Hippocampal formation (tissue), 2 donors: ENCODE data around the gene TBCEL.
"Not testable (repeated sequence)": the region's sequence is repeated elsewhere in the genome, so short reads cannot be mapped to it uniquely, and the experiment has no call there.

Source experiments
- DNase-seq, 2 donors: peaks; one replicate each; lab custom pipeline; 2025; lab: John Stamatoyannopoulos, UW

The TBCEL gene

GRCh38 chr11:121105481-121106195 lies 81.7 kb downstream of the TBCEL start:
- DNase-seq: no peak

GRCh38 chr11:121106812-121107211 lies 82.9 kb downstream of the TBCEL start:
- no peak for DNase-seq

GRCh38 chr11:121108413-121108812 lies 84.5 kb downstream of the TBCEL start:
- DNase-seq: no peak

- DNase-seq: no peak
Measured at GRCh38 chr11:121109471-121109870, 85.6 kb downstream of the TBCEL start.

GRCh38 chr11:121109916-121110586 lies 86.1 kb downstream of the TBCEL start:
- no peak for DNase-seq

- no peak for DNase-seq
Measured at GRCh38 chr11:121110871-121111724, 87.2 kb downstream of the TBCEL start.

GRCh38 chr11:121112498-121113455 lies 88.9 kb downstream of the TBCEL start:
- peak; percentile 20 to 81 for DNase-seq

- no peak for DNase-seq
Measured at GRCh38 chr11:121113611-121114010, 89.7 kb downstream of the TBCEL start.

GRCh38 chr11:121115024-121115423 lies 91.1 kb downstream of the TBCEL start:
- DNase-seq: not testable (repeated sequence)

GRCh38 chr11:121117788-121118187 lies 93.9 kb downstream of the TBCEL start:
- no peak for DNase-seq

GRCh38 chr11:121119440-121119839 lies 95.5 kb downstream of the TBCEL start:
- DNase-seq: no peak

- DNase-seq: no peak
Measured at GRCh38 chr11:121122328-121122727, 98.4 kb downstream of the TBCEL start.

- no peak for DNase-seq
Measured at GRCh38 chr11:121123496-121124069, 99.7 kb downstream of the TBCEL start.

GRCh38 chr11:121127809-121128208 lies 103.9 kb downstream of the TBCEL start:
- DNase-seq: no peak

- no peak for DNase-seq
Measured at GRCh38 chr11:121129362-121130340, 105.7 kb downstream of the TBCEL start.

GRCh38 chr11:121131656-121132055 lies 107.8 kb downstream of the TBCEL start:
- no peak for DNase-seq

GRCh38 chr11:121132211-121132976 lies 108.5 kb downstream of the TBCEL start:
- DNase-seq: no peak

GRCh38 chr11:121134741-121135312 lies 110.9 kb downstream of the TBCEL start:
- no peak for DNase-seq

GRCh38 chr11:121137005-121137404 lies 113.1 kb downstream of the TBCEL start:
- DNase-seq: no peak
